Measurements from ENCODE around the gene IPO4.

Gene IPO4

GRCh38 chr14:24151404-24152080 is 37.1 kb downstream of the IPO4 start:
- no peak overlapping the region for H3K4me3 ChIP-seq (ENCODE audit: low read depth, low read length)
- no peak for TF ChIP-seq CTCF (IDR thresholded peaks at IDR 0.05; ENCODE audit: low read depth, low read length)

- H3K4me3 ChIP-seq (ENCODE audit: low read depth, low read length) = no peak overlapping the region
- no peak for TF ChIP-seq CTCF (IDR thresholded peaks at IDR 0.05; ENCODE audit: low read depth, low read length)
Observed at GRCh38 chr14:24150993-24151392, 37.6 kb downstream of the IPO4 start.

- no peak for TF ChIP-seq CTCF (IDR thresholded peaks at IDR 0.05; ENCODE audit: low read depth, low read length)
- H3K4me3 ChIP-seq (ENCODE audit: low read depth, low read length) = no peak overlapping the region
Observed at GRCh38 chr14:24150567-24150966, 38.0 kb downstream of the IPO4 start.

- no peak for TF ChIP-seq CTCF (IDR thresholded peaks at IDR 0.05; ENCODE audit: low read depth, low read length)
- no peak overlapping the region for H3K4me3 ChIP-seq (ENCODE audit: low read depth, low read length)
Observed at GRCh38 chr14:24150061-24150460, 38.6 kb downstream of the IPO4 start.

- no peak overlapping the region for H3K4me3 ChIP-seq (ENCODE audit: low read depth, low read length)
- TF ChIP-seq CTCF (IDR thresholded peaks at IDR 0.05; ENCODE audit: low read depth, low read length) = no peak
Observed at GRCh38 chr14:24149302-24149969, 39.2 kb downstream of the IPO4 start.

- TF ChIP-seq CTCF (IDR thresholded peaks at IDR 0.05; ENCODE audit: low read depth, low read length) = no peak
- H3K4me3 ChIP-seq (ENCODE audit: low read depth, low read length) = peak overlapping the region; percentile 75
Observed at GRCh38 chr14:24147761-24148428, 40.7 kb downstream of the IPO4 start.
